GM21528 (cell line): ENCODE data around the gene MUC3A.
"Not testable (repeated sequence)": the region's sequence is repeated elsewhere in the genome, so short reads cannot be mapped to it uniquely, and the experiment has no call there.

ENCODE experiments used
- ATAC-seq: cut with Tn5 transposase; IDR thresholded peaks from one replicate; pipeline ENCODE4 v1.9.1; 2021; ENCODE audit warnings: mild to moderate bottlenecking, moderate library complexity; ENCODE audit not compliant: unreplicated experiment, low FRiP score

MUC3A gene

DNA sequence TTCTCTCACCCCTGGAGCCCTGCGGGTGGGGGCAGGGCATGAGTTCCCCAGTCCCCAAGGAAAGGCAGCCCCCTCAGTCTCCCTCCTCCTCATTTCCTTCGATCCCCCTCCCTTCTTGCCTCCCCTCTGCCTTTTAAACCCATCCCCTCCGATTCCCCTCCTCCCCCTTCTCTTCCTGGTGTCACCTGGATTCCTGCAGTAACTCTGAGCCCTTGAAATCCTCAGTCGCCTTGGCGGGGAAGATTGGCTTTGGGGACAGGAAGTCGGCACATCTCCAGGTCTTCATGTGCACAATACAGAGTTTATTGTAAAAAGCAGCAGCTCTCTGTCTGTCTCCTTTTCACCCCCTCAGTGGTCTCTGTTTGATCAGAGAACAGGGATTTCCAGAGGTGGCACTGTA is 18.7 kb downstream of the MUC3A start:
- no peak for ATAC-seq

DNA sequence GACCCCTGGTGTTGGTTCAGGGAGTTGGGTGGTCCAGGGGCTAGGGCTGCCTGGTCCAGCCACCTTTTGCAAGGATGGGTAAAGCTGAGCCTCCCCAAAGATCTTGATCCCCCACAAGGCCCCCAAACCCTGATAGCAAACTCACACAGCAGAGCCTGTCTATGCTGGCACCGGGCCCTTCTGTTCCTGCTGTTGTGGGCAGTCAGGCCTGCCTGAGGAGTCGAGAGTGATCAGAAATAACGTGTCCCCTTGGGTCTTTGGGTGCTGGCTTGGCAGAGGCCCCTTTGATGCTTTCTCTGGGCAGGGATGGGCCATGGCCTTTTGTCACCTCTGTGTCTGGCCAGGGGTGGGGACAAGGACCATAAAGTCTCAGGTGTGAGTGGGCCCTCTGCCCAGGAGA is 19.3 kb downstream of the MUC3A start:
- no peak for ATAC-seq

DNA sequence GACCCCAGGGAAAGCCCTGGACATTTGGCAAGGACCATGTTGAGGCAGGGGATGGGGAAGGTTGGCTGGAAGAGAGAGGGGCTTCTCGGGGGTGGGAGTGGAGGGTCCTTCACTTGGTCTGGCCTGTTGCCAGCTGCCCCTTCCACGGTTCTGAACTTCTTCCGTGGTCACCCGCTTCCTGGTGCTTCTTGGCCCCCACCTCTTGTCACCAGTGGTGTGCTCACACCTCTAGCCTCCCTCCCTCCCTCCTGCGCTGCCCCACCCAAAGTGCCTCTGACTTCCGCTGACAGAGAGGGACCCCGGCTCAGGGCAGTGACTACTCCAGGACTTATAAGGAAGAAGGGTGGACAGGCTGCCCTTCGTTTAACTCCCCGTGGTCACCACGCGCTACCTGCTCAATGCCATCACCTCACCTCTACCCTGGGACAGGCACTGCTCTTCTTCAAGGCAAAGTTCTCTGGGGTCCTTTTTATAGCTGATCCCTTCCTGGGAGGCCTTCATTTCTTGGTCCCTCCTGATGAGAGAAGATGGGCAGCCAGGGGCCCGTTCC is 19.8 kb downstream of the MUC3A start, which contains the start of gene MUC12:
Gene MUC12 (plus strand): TSS at position 500 of the 550 bp plus-strand sequence. CDS start 58 bp downstream, outside the sequence.
- no peak for ATAC-seq

DNA sequence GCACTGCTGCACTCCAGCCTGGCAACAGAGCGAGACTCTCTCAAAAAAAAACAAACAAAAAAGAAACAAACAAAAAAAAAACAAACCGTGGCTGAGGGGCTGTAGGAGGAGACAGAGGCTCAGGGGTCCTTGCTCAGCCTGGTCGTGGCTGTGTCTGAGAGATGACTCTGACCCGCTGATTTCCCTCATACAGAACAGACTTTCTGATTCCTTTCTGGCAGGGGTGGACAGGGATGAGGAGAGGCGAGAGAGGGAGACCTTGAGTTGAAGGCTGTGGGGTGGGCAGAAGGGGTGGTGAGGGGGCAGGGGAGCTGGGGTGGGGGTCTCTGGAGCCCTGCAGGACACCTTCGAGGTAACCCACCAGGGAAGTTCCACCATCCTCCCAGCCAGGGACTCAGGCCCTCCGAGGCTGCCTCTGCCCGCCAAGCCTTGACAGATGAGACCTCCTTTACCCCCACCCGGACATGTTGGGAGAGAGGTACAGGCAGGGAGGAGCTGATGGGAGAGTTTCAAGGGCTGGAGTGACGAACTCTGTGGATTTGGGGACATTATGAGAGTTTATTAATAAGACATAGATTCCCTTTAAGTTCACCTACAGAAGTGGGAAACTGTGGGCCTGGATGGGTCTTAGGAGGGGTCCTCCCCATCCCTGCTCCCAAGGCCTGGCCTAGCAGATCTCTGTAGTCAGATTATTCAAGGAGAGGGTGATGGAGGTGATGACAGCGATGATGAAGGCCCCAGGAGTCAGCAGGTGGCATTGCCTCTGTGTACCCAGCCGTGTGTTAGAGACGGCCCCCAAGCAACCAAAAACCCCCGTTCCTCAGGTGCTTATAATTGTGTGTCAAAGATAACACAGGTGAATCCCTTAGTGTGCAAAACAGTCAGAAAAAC is 22.0 kb downstream of the MUC3A start:
- no peak for ATAC-seq

DNA sequence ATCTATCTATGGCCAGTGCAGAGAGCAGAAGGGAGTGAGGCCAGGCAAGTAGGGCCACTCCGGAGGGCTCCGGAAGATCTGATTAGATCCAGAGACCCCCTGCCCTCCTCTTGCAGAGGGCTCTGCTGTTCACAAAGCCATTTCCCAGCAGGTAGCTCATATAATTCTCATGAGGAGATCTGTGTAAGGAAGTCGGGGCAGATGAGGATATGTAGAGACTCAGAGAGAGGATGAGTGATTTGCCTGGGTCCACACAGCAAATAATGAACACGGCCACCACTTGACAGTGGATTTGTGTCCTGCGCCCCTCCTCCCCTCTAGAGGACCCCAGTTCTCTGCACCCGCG is 22.6 kb downstream of the MUC3A start:
- no peak for ATAC-seq

DNA sequence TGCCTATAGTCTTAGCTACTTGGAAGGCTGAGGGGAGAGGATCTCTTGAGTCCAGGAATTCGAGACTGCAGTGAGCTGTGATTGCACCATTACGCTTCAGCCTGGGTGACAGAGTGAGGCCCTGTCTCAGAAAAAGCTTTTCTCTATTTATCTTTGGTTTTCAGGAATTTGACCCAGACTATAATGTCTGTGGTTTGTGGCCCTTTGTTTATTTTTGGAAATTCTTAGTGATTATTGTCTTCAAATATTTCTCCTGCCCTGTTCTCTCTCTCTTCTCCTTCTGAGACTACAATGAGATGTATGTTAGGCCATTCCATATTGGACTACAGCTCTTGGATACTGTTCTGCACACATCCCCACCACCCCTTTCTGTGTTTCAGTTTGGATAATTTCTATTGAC is 24.7 kb downstream of the MUC3A start:
- no peak for ATAC-seq

DNA sequence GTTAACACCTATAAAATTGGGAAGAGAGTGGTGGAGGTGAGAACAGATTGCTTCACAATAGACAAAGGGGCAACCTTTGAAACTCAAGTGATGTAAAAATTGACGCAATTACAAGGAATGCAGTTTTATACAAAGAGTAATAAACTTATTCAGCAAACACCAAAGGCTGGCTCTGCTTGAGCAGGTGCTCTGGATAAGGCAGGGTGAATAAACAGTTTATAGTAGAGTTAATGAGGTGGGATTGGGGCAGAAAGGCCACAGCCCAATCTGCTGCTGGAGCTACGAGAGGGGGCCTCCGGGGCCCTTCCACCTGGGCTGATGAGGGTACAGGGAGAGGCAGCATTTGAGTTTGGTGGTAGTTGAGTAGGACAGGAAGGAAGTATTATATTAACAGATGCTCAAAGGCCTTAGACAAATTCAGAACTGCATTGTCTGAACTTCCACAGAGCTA is 26.1 kb downstream of the MUC3A start:
- ATAC-seq = no peak

DNA sequence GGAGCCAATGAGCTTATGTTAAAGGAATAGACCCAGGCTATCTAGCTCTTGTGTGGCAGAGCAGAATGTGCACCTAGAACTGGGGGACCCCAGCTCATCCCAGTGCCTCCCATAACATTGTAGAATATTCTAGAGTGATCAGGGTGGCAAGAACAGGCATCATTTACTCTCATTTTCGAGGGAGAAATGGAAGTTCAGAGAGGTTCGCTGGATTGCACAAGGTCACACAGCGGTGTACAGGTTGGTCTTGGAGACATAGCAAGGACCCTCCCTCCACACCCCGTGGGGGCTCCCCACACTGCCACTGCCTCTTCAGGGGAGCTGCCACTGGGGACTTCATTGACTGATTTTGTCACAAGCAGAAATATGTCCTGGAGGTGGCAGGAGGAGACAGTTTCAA is 29.0 kb downstream of the MUC3A start:
- no peak for ATAC-seq

DNA sequence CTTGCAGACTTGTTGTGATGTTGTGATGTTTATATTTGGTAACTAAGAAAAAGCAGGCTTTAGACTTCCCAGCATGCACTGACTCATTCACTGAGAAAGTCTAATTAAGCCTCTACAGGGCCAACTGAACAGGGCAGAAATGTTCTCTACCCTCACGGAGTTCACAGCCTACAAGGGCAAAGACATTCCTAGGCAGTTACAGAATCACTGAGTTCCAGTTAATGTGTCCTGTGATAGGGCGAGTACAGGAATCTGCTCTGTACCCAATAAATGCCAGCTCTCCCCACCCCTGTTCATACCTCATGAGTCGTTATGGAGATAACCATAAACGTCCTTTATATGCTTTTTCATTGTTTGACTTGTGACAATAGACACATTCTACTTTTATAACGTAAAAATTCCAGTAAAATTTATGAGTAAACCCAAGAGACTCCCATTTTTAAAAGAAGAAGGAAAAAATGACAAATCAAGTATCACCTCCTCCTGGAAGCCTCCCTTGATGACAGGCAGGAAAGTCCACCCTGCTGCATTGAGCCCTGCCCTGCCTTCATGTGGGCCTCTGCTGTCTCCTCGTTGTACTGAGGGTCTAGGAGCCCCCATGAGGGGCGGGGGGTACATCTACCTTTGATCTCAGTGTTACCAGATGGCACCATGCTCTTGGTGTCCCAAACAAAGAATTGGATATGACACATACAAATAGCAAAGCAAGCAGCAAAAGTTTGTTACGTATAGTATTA is 34.3 kb downstream of the MUC3A start:
- no peak for ATAC-seq

DNA sequence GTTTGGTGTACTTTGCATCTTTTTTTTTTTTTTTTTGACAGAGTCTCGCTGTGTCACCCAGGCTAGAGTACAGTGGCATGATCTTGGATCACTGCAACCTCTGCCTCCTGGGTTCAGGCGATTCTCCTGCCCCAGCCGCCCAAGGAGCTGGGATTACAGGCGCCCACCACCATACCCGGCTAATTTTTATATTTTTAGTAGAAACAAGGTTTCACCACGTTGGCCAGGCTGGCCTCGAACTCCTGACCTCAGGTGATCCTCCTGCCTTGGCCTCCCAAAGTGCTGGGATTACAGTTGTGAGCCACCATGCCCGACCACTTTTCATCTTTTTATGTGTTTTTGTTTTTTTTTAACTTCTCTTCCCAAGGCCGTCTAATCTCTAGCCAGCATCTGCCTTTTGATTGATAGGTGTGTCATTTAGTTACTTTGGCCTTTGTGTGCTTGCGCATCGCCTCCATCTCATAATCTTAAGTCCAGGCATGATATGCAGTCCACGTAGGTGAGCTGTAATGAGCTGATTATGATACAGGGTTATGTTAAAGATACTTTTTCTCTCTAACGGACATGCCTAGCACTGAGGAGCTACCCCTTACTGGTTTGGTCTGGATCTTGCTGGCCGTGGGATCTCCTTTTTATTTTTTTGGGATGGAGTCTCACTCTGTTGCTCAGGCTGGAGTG is 35.0 kb downstream of the MUC3A start:
- ATAC-seq = not testable (repeated sequence)

DNA sequence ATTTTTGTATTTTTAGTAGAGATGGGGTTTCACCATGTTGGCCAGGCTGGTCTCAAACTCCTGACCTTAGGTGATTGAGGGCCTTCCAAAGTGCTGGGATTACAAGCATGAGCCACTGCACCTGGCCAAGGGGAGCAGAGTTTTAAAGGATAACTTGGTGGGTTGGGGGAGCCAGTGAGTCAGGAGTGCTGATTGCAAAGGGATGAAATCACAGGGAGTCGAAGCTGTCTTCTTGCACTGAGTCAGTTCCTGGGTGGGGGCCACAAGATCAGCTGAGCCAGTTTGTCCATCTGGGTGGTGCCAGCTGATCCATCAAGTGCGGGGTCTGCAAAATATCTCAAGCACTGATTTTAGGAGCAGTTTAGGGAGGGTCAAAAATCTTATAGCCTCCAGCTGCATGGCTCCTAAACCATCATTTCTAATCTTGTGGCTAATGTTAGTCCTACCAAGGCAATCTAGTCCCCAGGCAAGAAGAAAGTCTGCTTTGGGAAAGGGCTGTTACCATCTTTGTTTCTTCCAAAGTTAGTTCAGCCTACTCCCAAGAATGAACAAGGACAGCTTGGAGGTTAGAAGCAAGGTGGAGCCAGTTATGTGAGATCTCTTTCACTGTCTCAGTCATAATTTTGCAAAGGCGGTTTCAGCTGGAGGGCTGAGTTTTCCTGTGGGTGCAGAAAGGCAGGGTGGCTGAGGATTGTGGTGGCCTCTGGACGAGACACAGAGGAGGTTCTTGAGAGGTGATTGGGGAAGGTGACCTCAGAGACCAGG is 35.9 kb downstream of the MUC3A start:
- ATAC-seq = not testable (repeated sequence)

DNA sequence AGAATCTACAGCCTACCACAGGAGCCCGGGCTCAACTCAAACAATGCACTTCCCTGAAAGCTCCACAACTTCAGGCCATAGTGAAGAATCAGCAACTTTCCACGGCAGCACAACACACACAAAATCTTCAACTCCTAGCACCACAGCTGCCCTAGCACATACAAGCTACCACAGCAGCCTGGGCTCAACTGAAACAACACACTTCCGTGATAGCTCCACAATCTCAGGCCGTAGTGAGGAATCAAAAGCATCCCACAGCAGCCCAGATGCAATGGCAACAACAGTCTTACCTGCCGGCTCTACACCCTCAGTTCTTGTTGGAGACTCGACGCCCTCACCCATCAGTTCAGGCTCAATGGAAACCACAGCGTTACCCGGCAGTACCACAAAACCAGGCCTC is 42.3 kb downstream of the MUC3A start:
- ATAC-seq = no peak

DNA sequence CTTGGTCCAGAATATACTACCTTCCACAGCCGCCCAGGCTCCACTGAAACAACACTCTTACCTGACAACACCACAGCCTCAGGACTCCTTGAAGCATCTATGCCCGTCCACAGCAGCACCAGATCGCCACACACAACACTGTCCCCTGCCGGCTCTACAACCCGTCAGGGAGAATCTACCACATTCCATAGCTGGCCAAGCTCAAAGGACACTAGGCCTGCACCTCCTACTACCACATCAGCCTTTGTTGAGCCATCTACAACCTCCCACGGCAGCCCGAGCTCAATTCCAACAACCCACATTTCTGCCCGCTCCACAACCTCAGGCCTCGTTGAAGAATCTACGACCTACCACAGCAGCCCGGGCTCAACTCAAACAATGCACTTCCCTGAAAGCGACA is 42.9 kb downstream of the MUC3A start:
- ATAC-seq = not testable (repeated sequence)

DNA sequence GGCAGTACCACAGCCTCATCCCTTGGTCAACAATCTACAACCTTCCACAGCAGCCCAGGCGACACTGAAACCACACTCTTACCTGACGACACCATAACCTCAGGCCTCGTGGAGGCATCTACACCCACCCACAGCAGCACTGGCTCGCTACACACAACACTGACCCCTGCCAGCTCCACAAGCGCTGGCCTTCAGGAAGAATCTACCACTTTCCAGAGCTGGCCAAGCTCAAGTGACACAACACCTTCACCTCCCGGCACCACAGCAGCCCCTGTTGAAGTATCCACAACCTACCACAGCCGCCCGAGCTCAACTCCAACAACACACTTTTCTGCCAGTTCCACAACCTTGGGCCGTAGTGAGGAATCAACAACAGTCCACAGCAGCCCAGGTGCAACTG is 45.3 kb downstream of the MUC3A start:
- not testable (repeated sequence) for ATAC-seq

DNA sequence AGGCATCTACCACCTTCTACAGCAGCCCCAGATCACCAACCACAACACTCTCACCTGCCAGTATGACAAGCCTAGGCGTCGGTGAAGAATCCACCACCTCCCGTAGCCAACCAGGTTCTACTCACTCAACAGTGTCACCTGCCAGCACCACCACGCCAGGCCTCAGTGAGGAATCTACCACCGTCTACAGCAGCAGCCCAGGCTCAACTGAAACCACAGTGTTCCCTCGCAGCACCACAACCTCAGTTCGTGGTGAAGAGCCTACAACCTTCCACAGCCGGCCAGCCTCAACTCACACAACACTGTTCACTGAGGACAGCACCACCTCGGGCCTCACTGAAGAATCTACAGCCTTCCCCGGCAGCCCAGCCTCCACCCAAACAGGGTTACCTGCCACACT is 49.2 kb downstream of the MUC3A start:
- not testable (repeated sequence) for ATAC-seq

DNA sequence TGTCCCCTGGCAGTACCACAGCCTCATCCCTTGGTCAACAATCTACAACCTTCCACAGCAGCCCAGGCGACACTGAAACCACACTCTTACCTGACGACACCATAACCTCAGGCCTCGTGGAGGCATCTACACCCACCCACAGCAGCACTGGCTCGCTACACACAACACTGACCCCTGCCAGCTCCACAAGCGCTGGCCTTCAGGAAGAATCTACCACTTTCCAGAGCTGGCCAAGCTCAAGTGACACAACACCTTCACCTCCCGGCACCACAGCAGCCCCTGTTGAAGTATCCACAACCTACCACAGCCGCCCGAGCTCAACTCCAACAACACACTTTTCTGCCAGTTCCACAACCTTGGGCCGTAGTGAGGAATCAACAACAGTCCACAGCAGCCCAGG is 50.0 kb downstream of the MUC3A start:
- ATAC-seq = not testable (repeated sequence)

DNA sequence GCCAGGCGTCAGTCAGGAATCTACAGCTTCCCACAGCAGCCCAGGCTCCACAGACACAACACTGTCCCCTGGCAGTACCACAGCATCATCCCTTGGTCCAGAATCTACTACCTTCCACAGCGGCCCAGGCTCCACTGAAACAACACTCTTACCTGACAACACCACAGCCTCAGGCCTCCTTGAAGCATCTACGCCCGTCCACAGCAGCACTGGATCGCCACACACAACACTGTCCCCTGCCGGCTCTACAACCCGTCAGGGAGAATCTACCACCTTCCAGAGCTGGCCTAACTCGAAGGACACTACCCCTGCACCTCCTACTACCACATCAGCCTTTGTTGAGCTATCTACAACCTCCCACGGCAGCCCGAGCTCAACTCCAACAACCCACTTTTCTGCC is 50.7 kb downstream of the MUC3A start:
- not testable (repeated sequence) for ATAC-seq

DNA sequence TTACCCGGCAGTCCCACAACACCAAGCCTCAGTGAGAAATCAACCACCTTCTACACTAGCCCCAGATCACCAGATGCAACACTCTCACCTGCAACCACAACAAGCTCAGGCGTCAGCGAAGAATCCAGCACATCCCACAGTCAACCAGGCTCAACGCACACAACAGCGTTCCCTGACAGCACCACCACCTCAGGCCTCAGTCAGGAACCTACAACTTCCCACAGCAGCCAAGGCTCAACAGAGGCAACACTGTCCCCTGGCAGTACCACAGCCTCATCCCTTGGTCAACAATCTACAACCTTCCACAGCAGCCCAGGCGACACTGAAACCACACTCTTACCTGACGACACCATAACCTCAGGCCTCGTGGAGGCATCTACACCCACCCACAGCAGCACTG is 53.0 kb downstream of the MUC3A start:
- ATAC-seq = not testable (repeated sequence)

DNA sequence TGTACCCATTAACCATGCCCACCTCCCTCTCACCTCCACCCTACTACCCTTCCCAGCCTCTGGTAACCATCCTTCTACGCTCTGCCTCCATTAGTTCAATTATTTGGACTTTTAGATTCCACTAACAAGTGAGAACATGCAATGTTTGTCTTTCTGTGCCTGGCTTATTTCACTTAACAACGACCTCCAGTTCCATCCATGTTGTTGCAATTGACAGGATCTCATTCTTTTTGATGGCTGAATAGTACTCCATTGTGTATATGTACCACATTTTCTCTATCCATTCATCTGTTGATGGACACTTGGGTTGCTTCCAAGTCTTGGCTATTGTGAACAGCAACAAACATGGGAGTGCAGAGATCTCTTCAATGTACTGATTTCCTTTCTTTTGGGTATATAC is 58.0 kb downstream of the MUC3A start:
- ATAC-seq = not testable (repeated sequence)

DNA sequence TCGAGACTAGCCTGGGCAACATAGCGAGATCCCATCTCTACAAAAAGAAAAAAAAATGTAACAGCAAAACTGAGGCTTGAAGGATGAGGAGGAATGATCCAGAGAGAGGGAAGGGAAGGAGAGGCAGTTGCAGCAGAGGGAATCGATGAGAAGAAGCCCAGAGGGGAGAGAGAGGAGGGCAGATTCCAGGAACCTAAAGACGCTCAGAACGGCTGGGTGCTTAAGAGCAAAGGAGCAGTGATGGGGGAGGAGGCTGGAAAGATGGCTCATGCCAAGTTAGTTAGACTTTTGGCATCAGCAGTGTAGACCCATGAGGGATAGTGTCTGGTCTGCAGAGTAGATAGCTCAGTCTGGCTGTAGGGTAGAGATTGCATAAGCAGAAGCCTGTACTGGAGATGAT is 60.3 kb downstream of the MUC3A start:
- no peak for ATAC-seq
